ENCODE results near the gene BLOC1S3.

DNA sequence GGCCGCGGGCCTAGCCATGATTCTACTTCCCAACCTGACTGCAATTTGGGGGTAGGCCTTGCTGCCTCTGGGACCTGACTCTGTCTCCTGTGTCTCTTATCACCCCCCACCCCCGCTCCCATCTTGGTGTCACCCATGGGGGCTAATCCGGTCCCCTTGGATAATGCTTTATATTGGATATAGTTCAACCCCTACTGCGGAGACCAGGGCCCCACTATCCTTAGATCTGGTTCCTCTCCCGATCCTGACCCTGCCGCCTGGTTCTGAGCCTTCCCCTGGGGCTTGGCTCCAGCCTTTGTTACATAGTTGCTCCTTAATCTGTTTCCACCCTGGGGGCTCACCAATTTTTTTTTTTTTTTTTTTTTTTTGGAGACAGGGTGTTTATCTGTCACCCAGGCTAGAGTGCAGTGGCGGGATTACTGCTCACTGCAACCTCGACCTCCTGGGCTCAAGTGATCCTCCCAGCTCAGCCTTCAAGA is 1.3 kb downstream of the BLOC1S3 start:
- TF ChIP-seq, protein P1, sequence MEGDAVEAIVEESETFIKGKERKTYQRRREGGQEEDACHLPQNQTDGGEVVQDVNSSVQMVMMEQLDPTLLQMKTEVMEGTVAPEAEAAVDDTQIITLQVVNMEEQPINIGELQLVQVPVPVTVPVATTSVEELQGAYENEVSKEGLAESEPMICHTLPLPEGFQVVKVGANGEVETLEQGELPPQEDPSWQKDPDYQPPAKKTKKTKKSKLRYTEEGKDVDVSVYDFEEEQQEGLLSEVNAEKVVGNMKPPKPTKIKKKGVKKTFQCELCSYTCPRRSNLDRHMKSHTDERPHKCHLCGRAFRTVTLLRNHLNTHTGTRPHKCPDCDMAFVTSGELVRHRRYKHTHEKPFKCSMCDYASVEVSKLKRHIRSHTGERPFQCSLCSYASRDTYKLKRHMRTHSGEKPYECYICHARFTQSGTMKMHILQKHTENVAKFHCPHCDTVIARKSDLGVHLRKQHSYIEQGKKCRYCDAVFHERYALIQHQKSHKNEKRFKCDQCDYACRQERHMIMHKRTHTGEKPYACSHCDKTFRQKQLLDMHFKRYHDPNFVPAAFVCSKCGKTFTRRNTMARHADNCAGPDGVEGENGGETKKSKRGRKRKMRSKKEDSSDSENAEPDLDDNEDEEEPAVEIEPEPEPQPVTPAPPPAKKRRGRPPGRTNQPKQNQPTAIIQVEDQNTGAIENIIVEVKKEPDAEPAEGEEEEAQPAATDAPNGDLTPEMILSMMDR (IDR thresholded peaks at IDR 0.05; ENCODE audit: insufficient read depth, low read length, poor library complexity, severe bottlenecking) = no peak
- no peak for TF ChIP-seq EZH2phosphoT487 (conservative IDR thresholded peaks at IDR 0.05; ENCODE audit: low read length)

Measured in SU-DHL-6 (cell line).